Measurements from ENCODE around the gene LAMA2.
"Not testable (repeated sequence)": the region's sequence is repeated elsewhere in the genome, so short reads cannot be mapped to it uniquely, and the experiment has no call there.

Gene LAMA2

GRCh38 chr6:129162605-129163004 is 279.7 kb downstream of the LAMA2 start:
- H3K79me2 ChIP-seq (ENCODE audit: insufficient read depth, low read length) = no peaks in the 10 kb centered on the region
- no peak overlapping the region for H3K9ac ChIP-seq (ENCODE audit: low read depth, low read length, poor library complexity, severe bottlenecking)
- no peaks in the 10 kb centered on the region for H4K20me1 ChIP-seq (ENCODE audit: insufficient read depth, low read length, poor library complexity, severe bottlenecking)
- H3K36me3 ChIP-seq (ENCODE audit: insufficient read depth, low read length) = no peaks in the 10 kb centered on the region
- TF ChIP-seq CTCF (conservative IDR thresholded peaks at IDR 0.05; ENCODE audit: low read length) = no peak
- no peak for TF ChIP-seq EZH2phosphoT487 (IDR thresholded peaks at IDR 0.05; ENCODE audit: borderline replicate concordance)
- H3K4me1 ChIP-seq (ENCODE audit: insufficient read depth, low read length, poor library complexity, severe bottlenecking) = no peaks in the 10 kb centered on the region
- H3K9me3 ChIP-seq (ENCODE audit: insufficient read depth, low read depth, low read length) = no peaks in the 10 kb centered on the region
- H3K27me3 ChIP-seq (ENCODE audit: insufficient read depth, low read length, poor library complexity, severe bottlenecking) = no peaks in the 10 kb centered on the region
- H3K4me3 ChIP-seq (ENCODE audit: low read length, poor library complexity, severe bottlenecking) = no peak overlapping the region
- H3F3A ChIP-seq (ENCODE audit: low read depth) = no peaks in the 10 kb centered on the region
- H3K4me2 ChIP-seq (ENCODE audit: low read depth, low read length, poor library complexity, severe bottlenecking) = no peak overlapping the region
- no peak overlapping the region for H2AFZ ChIP-seq (ENCODE audit: low read length)
- no peaks in the 10 kb centered on the region for H3K9me2 ChIP-seq (replicated peaks; ENCODE audit: low read depth, low read length)

GRCh38 chr6:129163551-129163950 is 280.6 kb downstream of the LAMA2 start:
- TF ChIP-seq CTCF (conservative IDR thresholded peaks at IDR 0.05; ENCODE audit: low read length) = no peak
- no peak for TF ChIP-seq EZH2phosphoT487 (IDR thresholded peaks at IDR 0.05; ENCODE audit: borderline replicate concordance)
- Histone ChIP-seq H3K4me2 (ENCODE audit: low read depth, low read length, poor library complexity, severe bottlenecking) (no peak overlapping the region), H3K79me2 (ENCODE audit: insufficient read depth, low read length) (no peaks in the 10 kb centered on the region), H3K9me2 (replicated peaks; ENCODE audit: low read depth, low read length) (no peaks in the 10 kb centered on the region), H4K20me1 (ENCODE audit: insufficient read depth, low read length, poor library complexity, severe bottlenecking) (no peaks in the 10 kb centered on the region), H3K36me3 (ENCODE audit: insufficient read depth, low read length) (no peaks in the 10 kb centered on the region), H2AFZ (ENCODE audit: low read length) (no peak overlapping the region), H3K4me3 (ENCODE audit: low read length, poor library complexity, severe bottlenecking) (no peak overlapping the region), H3F3A (ENCODE audit: low read depth) (no peaks in the 10 kb centered on the region), H3K9me3 (ENCODE audit: insufficient read depth, low read depth, low read length) (no peaks in the 10 kb centered on the region), H3K9ac (ENCODE audit: low read depth, low read length, poor library complexity, severe bottlenecking) (no peak overlapping the region), H3K27me3 (ENCODE audit: insufficient read depth, low read length, poor library complexity, severe bottlenecking) (no peaks in the 10 kb centered on the region), H3K4me1 (ENCODE audit: insufficient read depth, low read length, poor library complexity, severe bottlenecking) (no peaks in the 10 kb centered on the region)

GRCh38 chr6:129164032-129164431 is 281.1 kb downstream of the LAMA2 start:
- Histone ChIP-seq H4K20me1 (ENCODE audit: insufficient read depth, low read length, poor library complexity, severe bottlenecking) (no peaks in the 10 kb centered on the region), H3K9ac (ENCODE audit: low read depth, low read length, poor library complexity, severe bottlenecking) (no peak overlapping the region), H2AFZ (ENCODE audit: low read length) (no peak overlapping the region), H3K9me3 (ENCODE audit: insufficient read depth, low read depth, low read length) (no peaks in the 10 kb centered on the region), H3K4me1 (ENCODE audit: insufficient read depth, low read length, poor library complexity, severe bottlenecking) (no peaks in the 10 kb centered on the region), H3K4me3 (ENCODE audit: low read length, poor library complexity, severe bottlenecking) (no peak overlapping the region), H3K9me2 (replicated peaks; ENCODE audit: low read depth, low read length) (no peaks in the 10 kb centered on the region), H3K27me3 (ENCODE audit: insufficient read depth, low read length, poor library complexity, severe bottlenecking) (no peaks in the 10 kb centered on the region), H3K4me2 (ENCODE audit: low read depth, low read length, poor library complexity, severe bottlenecking) (no peak overlapping the region), H3K36me3 (ENCODE audit: insufficient read depth, low read length) (no peaks in the 10 kb centered on the region), H3F3A (ENCODE audit: low read depth) (no peaks in the 10 kb centered on the region), H3K79me2 (ENCODE audit: insufficient read depth, low read length) (no peaks in the 10 kb centered on the region)
- TF ChIP-seq CTCF (conservative IDR thresholded peaks at IDR 0.05; ENCODE audit: low read length) (no peak), EZH2phosphoT487 (IDR thresholded peaks at IDR 0.05; ENCODE audit: borderline replicate concordance) (no peak)

- not testable (repeated sequence) for H3K4me1 ChIP-seq (ENCODE audit: insufficient read depth, low read length, poor library complexity, severe bottlenecking); H3K27me3 ChIP-seq (ENCODE audit: insufficient read depth, low read length, poor library complexity, severe bottlenecking); H3K36me3 ChIP-seq (ENCODE audit: insufficient read depth, low read length); H4K20me1 ChIP-seq (ENCODE audit: insufficient read depth, low read length, poor library complexity, severe bottlenecking); H2AFZ ChIP-seq (ENCODE audit: low read length); H3K9me3 ChIP-seq (ENCODE audit: insufficient read depth, low read depth, low read length); H3K9me2 ChIP-seq (replicated peaks; ENCODE audit: low read depth, low read length); H3K79me2 ChIP-seq (ENCODE audit: insufficient read depth, low read length); H3F3A ChIP-seq (ENCODE audit: low read depth); H3K4me2 ChIP-seq (ENCODE audit: low read depth, low read length, poor library complexity, severe bottlenecking); H3K4me3 ChIP-seq (ENCODE audit: low read length, poor library complexity, severe bottlenecking); H3K9ac ChIP-seq (ENCODE audit: low read depth, low read length, poor library complexity, severe bottlenecking)
These were observed 289.5 kb downstream of the LAMA2 start for GRCh38 chr6:129172279-129172995.
